Left renal cortex interstitium (tissue), 4 donors: ENCODE measurements around the gene RNF19B. TPM values are rescaled to one million over a fixed set of nuclear protein-coding genes. Genes with fewer than 3 reads are reported as not detected.
"Not testable (repeated sequence)": the region's sequence is repeated elsewhere in the genome, so short reads cannot be mapped to it uniquely, and the experiment has no call there.

Source experiments
- DNase-seq, 4 donors: peaks; one replicate each; pipeline ENCODE4 v3.0.0-alpha.2; 2013; ENCODE audit warnings: low read depth in 4 of 4, low spot score in 2 of 4, missing footprints in 1 of 4
- polyA plus RNA-seq, 4 donors: library from polyadenylated mRNA; unstranded; fragments of 120-200 nt; gene quantifications; one replicate each; pipeline ENCODE4 v1.2.1, GENCODE V29; 2013; ENCODE audit not compliant: insufficient read length in 4 of 4

Gene RNF19B
- 10 to 100 TPM; 16.6 to 19.0 (median 17.9) TPM for polyA plus RNA-seq

- peak; percentile 69 to 86 (median 82) for DNase-seq
These were observed at the start of gene RNF19B for GRCh38 chr1:32964461-32965250. Gene RNF19B, minus strand, starts transcription at chr1:32964809. Its CDS starts 124 bp downstream, at chr1:32964685.

GRCh38 chr1:33013791-33014190 lies 49.2 kb upstream of the RNF19B start:
- DNase-seq = no peak

GRCh38 chr1:33012165-33012564 lies 47.6 kb upstream of the RNF19B start:
- DNase-seq = no peak

GRCh38 chr1:33010932-33011731 lies 46.5 kb upstream of the RNF19B start:
- DNase-seq = no peak

- DNase-seq = no peak
These were observed 45.0 kb upstream of the RNF19B start for GRCh38 chr1:33009561-33009960.

GRCh38 chr1:33008051-33008914 lies 43.7 kb upstream of the RNF19B start:
- DNase-seq = no peak

GRCh38 chr1:33007190-33008050 lies 42.8 kb upstream of the RNF19B start:
- DNase-seq = peak in 1 of 4 donors; percentile 41

GRCh38 chr1:33005838-33006421 lies 41.3 kb upstream of the RNF19B start:
- DNase-seq = no peak

- DNase-seq = no peak
These were observed 40.7 kb upstream of the RNF19B start for GRCh38 chr1:33005117-33005837.

- DNase-seq = no peak
These were observed 40.0 kb upstream of the RNF19B start for GRCh38 chr1:33004613-33005012.

- DNase-seq = no peak
These were observed 39.0 kb upstream of the RNF19B start for GRCh38 chr1:33003657-33004056.

GRCh38 chr1:33002006-33002405 lies 37.4 kb upstream of the RNF19B start:
- DNase-seq = no peak

GRCh38 chr1:33001282-33001681 lies 36.7 kb upstream of the RNF19B start:
- no peak for DNase-seq

- no peak for DNase-seq
These were observed 35.9 kb upstream of the RNF19B start for GRCh38 chr1:33000427-33001026.

GRCh38 chr1:32998997-32999396 lies 34.4 kb upstream of the RNF19B start:
- DNase-seq = no peak

- no peak for DNase-seq
These were observed 33.5 kb upstream of the RNF19B start for GRCh38 chr1:32998064-32998463.

- DNase-seq = no peak
These were observed 32.8 kb upstream of the RNF19B start for GRCh38 chr1:32997381-32997891.

- DNase-seq = not testable (repeated sequence)
These were observed 28.7 kb upstream of the RNF19B start for GRCh38 chr1:32993324-32993636.
